Activated CD4-positive, CD25-positive, alpha-beta regulatory T cell treated with anti-CD3 and anti-CD28 coated beads, Interleukin-2, amount 50 U/mL, for 72 hours (primary cell): ENCODE data around the gene TNIP3.
"Not testable (repeated sequence)": the region's sequence is repeated elsewhere in the genome, so short reads cannot be mapped to it uniquely, and the experiment has no call there.

Experiments used
- DNase-seq: peaks from one replicate; pipeline ENCODE4 v3.0.0; 2021

The TNIP3 gene

GRCh38 chr4:121164291-121164690 is at the start of gene TNIP3:
TNIP3 (minus strand) TSS chr4:121164321; CDS start chr4:121164125, 196 bp downstream.
- no peak for DNase-seq

- no peak for DNase-seq
These were observed 48.7 kb upstream of the TNIP3 start for GRCh38 chr4:121212806-121213205.

GRCh38 chr4:121209171-121209570 is 45.0 kb upstream of the TNIP3 start:
- no peak for DNase-seq

GRCh38 chr4:121208244-121209007 is 44.3 kb upstream of the TNIP3 start:
- no peak for DNase-seq

- not testable (repeated sequence) for DNase-seq
These were observed 41.7 kb upstream of the TNIP3 start for GRCh38 chr4:121205777-121206176.

GRCh38 chr4:121200795-121201472 is 36.8 kb upstream of the TNIP3 start:
- DNase-seq: no peak

GRCh38 chr4:121199742-121200561 is 35.8 kb upstream of the TNIP3 start:
- no peak for DNase-seq

- DNase-seq: no peak
These were observed 34.1 kb upstream of the TNIP3 start for GRCh38 chr4:121198251-121198650.

GRCh38 chr4:121195649-121196048 is 31.5 kb upstream of the TNIP3 start:
- DNase-seq: no peak

GRCh38 chr4:121192480-121192879 is 28.4 kb upstream of the TNIP3 start:
- DNase-seq: no peak

- DNase-seq: no peak
These were observed 27.9 kb upstream of the TNIP3 start for GRCh38 chr4:121192013-121192412.

- no peak for DNase-seq
These were observed 27.2 kb upstream of the TNIP3 start for GRCh38 chr4:121191361-121191760.

- DNase-seq: no peak
These were observed 26.3 kb upstream of the TNIP3 start for GRCh38 chr4:121190389-121190788.

- peak; percentile 35 for DNase-seq
These were observed 25.4 kb upstream of the TNIP3 start for GRCh38 chr4:121189326-121190215.

- DNase-seq: no peak
These were observed 23.1 kb upstream of the TNIP3 start for GRCh38 chr4:121187206-121187605.

GRCh38 chr4:121185960-121186359 is 21.8 kb upstream of the TNIP3 start:
- no peak for DNase-seq

GRCh38 chr4:121183989-121184388 is 19.9 kb upstream of the TNIP3 start:
- no peak for DNase-seq

- DNase-seq: no peak
These were observed 19.2 kb upstream of the TNIP3 start for GRCh38 chr4:121183361-121183760.

GRCh38 chr4:121182296-121182695 is 18.2 kb upstream of the TNIP3 start:
- no peak for DNase-seq

GRCh38 chr4:121181493-121181892 is 17.4 kb upstream of the TNIP3 start:
- DNase-seq: no peak

- no peak for DNase-seq
These were observed 16.4 kb upstream of the TNIP3 start for GRCh38 chr4:121180558-121180957.
